Measurements from ENCODE around the gene THOC5.

Gene THOC5

GRCh38 chr22:29480512-29481264, 72.9 kb downstream of the THOC5 start:
- ChIA-PET POLR2A (interaction anchor here (0.6 to 1.3 kb wide), 2 partner anchors 73 to 169 kb away, joined by 3 to 6 read pairs; partner anchors contain the start of gene THOC5), CTCF (interaction anchor here (0.6 to 0.8 kb wide), 3 partner anchors 19 to 775 kb away, joined by 3 read pairs; no protein-coding TSS in a partner anchor)
- H3K4me3 ChIP-seq (ENCODE audit: low read depth, low read length), result no peak overlapping the region
- H3K4me1 ChIP-seq (ENCODE audit: control insufficient read depth, insufficient read depth, low read length), result no peaks in the 10 kb centered on the region
- no peak overlapping the region for H3K27ac ChIP-seq (ENCODE audit: extremely low read depth, low read depth, low read length)
- H3K36me3 ChIP-seq (ENCODE audit: control insufficient read depth in 2 of 2, insufficient read depth in 1 of 2, low read length in 2 of 2), result no peaks in the 10 kb centered on the region
- no peaks in the 10 kb centered on the region for H3K9me3 ChIP-seq (ENCODE audit: control insufficient read depth, insufficient read depth, low read depth, low read length)
- TF ChIP-seq HOXC10 (CRISPR knock-in tag; IDR thresholded peaks at IDR 0.05), result no peak
- TF ChIP-seq ZNF239 (tag by site-specific recombination; IDR thresholded peaks at IDR 0.05), result no peak
- no peak for TF ChIP-seq ZNF558 (tag by site-specific recombination; IDR thresholded peaks at IDR 0.05)
- TF ChIP-seq MEIS1 (CRISPR knock-in tag; IDR thresholded peaks at IDR 0.05; ENCODE audit: borderline replicate concordance), result no peak
- no peak for TF ChIP-seq ZNF223 (tag by site-specific recombination; IDR thresholded peaks at IDR 0.05)
- no peak for TF ChIP-seq ZNF155 (tag by site-specific recombination; IDR thresholded peaks at IDR 0.05)

- POLR2A ChIA-PET, result interaction anchor here (1.3 kb wide), 1 partner anchor 74 kb away, joined by 6 read pairs; the partner anchor contains the start of gene THOC5
Observed at GRCh38 chr22:29480262-29480511, 73.4 kb downstream of the THOC5 start.

GRCh38 chr22:29479417-29480261, 73.9 kb downstream of the THOC5 start, which contains the start of gene NEFH:
NEFH (plus strand) TSS chr22:29480218; CDS start chr22:29480263, 45 bp downstream.
- ChIA-PET CTCF (interaction anchor here (0.6 to 1.1 kb wide), 4 partner anchors 9 to 776 kb away, joined by 3 to 5 read pairs (median 4); no protein-coding TSS in a partner anchor), POLR2A (interaction anchor here (1.3 kb wide), 1 partner anchor 74 kb away, joined by 6 read pairs; the partner anchor contains the start of gene THOC5)
- Histone ChIP-seq H3K4me1 (ENCODE audit: control insufficient read depth, insufficient read depth, low read length) (no peaks in the 10 kb centered on the region), H3K9me3 (ENCODE audit: control insufficient read depth, insufficient read depth, low read depth, low read length) (no peaks in the 10 kb centered on the region), H3K27ac (ENCODE audit: extremely low read depth, low read depth, low read length) (no peak within 1 kb of the TSS), H3K4me3 (ENCODE audit: low read depth, low read length) (no peak within 1 kb of the TSS), H3K36me3 (ENCODE audit: control insufficient read depth in 2 of 2, insufficient read depth in 1 of 2, low read length in 2 of 2) (no peaks in the 10 kb centered on the region)
- TF ChIP-seq SP3 (tag by site-specific recombination; IDR thresholded peaks at IDR 0.05) (peak; percentile 67), KLF9 (tag by site-specific recombination; IDR thresholded peaks at IDR 0.05; ENCODE audit: low read depth) (peak; percentile 83), ZNF473 (tag by site-specific recombination; IDR thresholded peaks at IDR 0.05) (no peak), ZNF514 (tag by site-specific recombination; IDR thresholded peaks at IDR 0.05) (no peak), ZNF664 (tag by site-specific recombination; IDR thresholded peaks at IDR 0.05) (no peak), GLIS2 (tag by site-specific recombination; IDR thresholded peaks at IDR 0.05) (peak; percentile 80), ZBTB17 (tag by site-specific recombination; IDR thresholded peaks at IDR 0.05) (peak; percentile 48; the same call in 1 of the 2 replicates), GLIS1 (tag by site-specific recombination; IDR thresholded peaks at IDR 0.05) (peak; percentile 65; the same call in 1 of the 2 replicates), ZNF335 (tag by site-specific recombination; conservative IDR thresholded peaks at IDR 0.05) (peak; percentile 72), ZNF521 (tag by site-specific recombination; IDR thresholded peaks at IDR 0.05) (no peak), PRDM10 (tag by site-specific recombination; IDR thresholded peaks at IDR 0.05) (peak; percentile 88), SP2 (tag by site-specific recombination; IDR thresholded peaks at IDR 0.05) (peak; percentile 49), KLF1 (tag by site-specific recombination; IDR thresholded peaks at IDR 0.05) (peak; percentile 77), ZNF791 (tag by site-specific recombination; IDR thresholded peaks at IDR 0.05) (no peak), ZNF341 (tag by site-specific recombination; IDR thresholded peaks at IDR 0.05; ENCODE audit: low read depth) (peak; percentile 50)

More at GRCh38 chr22:29480262-29480511, 73.4 kb downstream of the THOC5 start:
- no peak overlapping the region for H3K27ac ChIP-seq (ENCODE audit: extremely low read depth, low read depth, low read length)
- CTCF ChIA-PET, result interaction anchor here (0.6 to 0.8 kb wide), 3 partner anchors 18 to 776 kb away, joined by 3 read pairs; no protein-coding TSS in a partner anchor
- H3K9me3 ChIP-seq (ENCODE audit: control insufficient read depth, insufficient read depth, low read depth, low read length), result no peaks in the 10 kb centered on the region
- no peaks in the 10 kb centered on the region for H3K36me3 ChIP-seq (ENCODE audit: control insufficient read depth in 2 of 2, insufficient read depth in 1 of 2, low read length in 2 of 2)
- TF ChIP-seq PBX3 (CRISPR knock-in tag; IDR thresholded peaks at IDR 0.05), result 0 out of 2 replicates have a peak, but pooled peaks have one; percentile 54
- TF ChIP-seq ZNF621 (tag by site-specific recombination; IDR thresholded peaks at IDR 0.05), result no peak
- TF ChIP-seq ZNF701 (tag by site-specific recombination; IDR thresholded peaks at IDR 0.05), result no peak
- TF ChIP-seq ZSCAN23 (tag by site-specific recombination; IDR thresholded peaks at IDR 0.05), result no peak
- TF ChIP-seq ZNF391 (tag by site-specific recombination; IDR thresholded peaks at IDR 0.05; ENCODE audit: borderline replicate concordance, low read depth), result no peak
- TF ChIP-seq ZNF16 (tag by site-specific recombination; IDR thresholded peaks at IDR 0.05; ENCODE audit: low read depth), result no peak
- TF ChIP-seq ZNF350 (tag by site-specific recombination; IDR thresholded peaks at IDR 0.05), result 0 out of 2 replicates have a peak, but pooled peaks have one; percentile 23
- TF ChIP-seq ZBTB20 (tag by site-specific recombination; IDR thresholded peaks at IDR 0.05), result no peak
- no peaks in the 10 kb centered on the region for H3K4me1 ChIP-seq (ENCODE audit: control insufficient read depth, insufficient read depth, low read length)
- no peak overlapping the region for H3K4me3 ChIP-seq (ENCODE audit: low read depth, low read length)

All from HEK293 (cell line).